EL (cell line): ENCODE results near the gene FAM120A.
A peak's percentile ranks its signal among the peaks of the same experiment; 100 is the strongest.
"Not testable (repeated sequence)": the region's sequence is repeated elsewhere in the genome, so short reads cannot be mapped to it uniquely, and the experiment has no call there.

Experiments used
- DNase-seq: peaks from one replicate; pipeline ENCODE4 v3.0.0-alpha.2; 2016

FAM120A gene

GRCh38 chr9:93450945-93451815, at the start of gene FAM120A:
FAM120A (plus strand) TSS chr9:93451685; CDS start chr9:93451916, 231 bp downstream.
- peak; percentile 82 for DNase-seq

DNA sequence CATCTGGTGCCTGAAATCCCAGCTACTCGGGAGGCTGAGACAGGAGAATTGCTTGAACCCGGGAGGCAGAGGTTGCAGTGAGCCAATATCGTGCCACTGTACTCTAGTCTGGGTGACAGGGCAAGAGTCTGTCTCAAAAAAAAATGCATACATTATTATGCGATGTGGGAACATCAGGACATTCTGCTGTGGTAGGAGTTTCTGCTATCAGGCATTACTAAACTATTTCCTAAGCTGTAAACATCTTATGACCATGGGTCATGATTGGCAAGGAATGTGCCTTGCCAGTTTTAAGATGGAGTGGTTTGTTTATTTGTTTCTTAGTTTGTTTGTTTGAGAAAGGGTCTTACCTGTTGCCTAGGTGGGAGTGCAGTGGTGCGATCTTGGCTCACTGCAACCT, 45.1 kb upstream of the FAM120A start:
- DNase-seq, result no peak

- DNase-seq, result no peak
Observed at GRCh38 chr9:93413530-93413929, 38.0 kb upstream of the FAM120A start.

DNA sequence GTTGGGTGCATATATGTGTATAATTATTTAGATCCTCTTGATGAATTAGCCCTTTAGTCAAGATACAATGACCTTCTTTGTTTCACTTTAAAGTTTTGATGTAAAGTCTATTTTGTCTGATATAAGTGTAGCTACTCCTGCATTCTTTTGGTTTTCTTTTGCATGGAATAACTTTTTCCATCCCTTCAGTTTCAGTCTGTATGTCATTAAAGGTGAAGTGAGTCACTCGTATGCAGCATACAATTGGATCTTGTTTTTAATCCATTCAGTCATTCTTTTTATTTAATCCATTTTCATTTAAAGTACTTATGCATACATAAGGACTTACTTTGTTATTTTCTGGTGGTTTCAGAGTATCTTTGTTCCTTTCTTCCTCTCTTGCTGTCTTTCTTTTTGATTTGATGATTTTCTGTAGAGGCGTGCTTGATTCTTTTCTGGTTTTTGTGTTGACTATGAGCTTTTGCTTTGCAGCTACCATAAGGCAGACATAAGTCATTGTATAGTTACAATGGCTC, 36.3 kb upstream of the FAM120A start:
- no peak for DNase-seq

GRCh38 chr9:93416530-93417235, 34.8 kb upstream of the FAM120A start:
- no peak for DNase-seq

GRCh38 chr9:93417538-93417937, 33.9 kb upstream of the FAM120A start:
- DNase-seq, result no peak

GRCh38 chr9:93419023-93419422, 32.5 kb upstream of the FAM120A start:
- no peak for DNase-seq

GRCh38 chr9:93422977-93423616, 28.4 kb upstream of the FAM120A start:
- no peak for DNase-seq

GRCh38 chr9:93427655-93428379, 23.7 kb upstream of the FAM120A start:
- DNase-seq, result no peak

DNA sequence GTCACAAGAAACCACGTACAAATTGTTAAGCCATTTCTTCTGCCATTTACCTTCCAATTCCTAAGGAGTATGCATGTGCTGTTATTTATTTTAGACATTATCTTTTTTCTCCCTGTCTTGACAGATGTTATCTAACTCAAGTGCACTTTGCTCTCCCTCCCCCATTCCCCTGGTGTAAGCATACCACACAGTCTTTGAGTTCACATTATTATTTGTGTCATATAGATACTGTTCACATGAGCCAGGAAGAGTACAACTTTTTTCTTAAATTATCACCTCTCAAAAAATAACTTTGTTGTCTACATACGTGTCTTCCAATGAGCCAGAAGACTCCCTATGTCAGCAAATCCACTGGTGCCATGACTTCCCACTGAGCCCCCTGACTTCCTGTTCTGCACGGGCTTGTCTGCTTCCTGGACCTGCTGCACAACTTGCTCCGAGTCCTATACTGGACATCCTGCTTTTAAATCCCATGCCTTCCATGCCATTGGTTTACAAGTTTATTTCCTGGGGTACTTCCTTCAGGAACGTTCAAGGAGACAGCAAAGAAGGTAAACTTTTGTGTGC, 19.9 kb upstream of the FAM120A start:
- no peak for DNase-seq

GRCh38 chr9:93432964-93433363, 18.5 kb upstream of the FAM120A start:
- no peak for DNase-seq

- no peak for DNase-seq
Observed at GRCh38 chr9:93434056-93434455, 17.4 kb upstream of the FAM120A start.

- no peak for DNase-seq
Observed at GRCh38 chr9:93435386-93435785, 16.1 kb upstream of the FAM120A start.

GRCh38 chr9:93436218-93436617, 15.3 kb upstream of the FAM120A start:
- DNase-seq, result no peak

GRCh38 chr9:93436655-93437407, 14.7 kb upstream of the FAM120A start:
- DNase-seq, result no peak

- DNase-seq, result no peak
Observed at GRCh38 chr9:93437996-93438395, 13.5 kb upstream of the FAM120A start.

GRCh38 chr9:93439301-93439700, 12.2 kb upstream of the FAM120A start:
- DNase-seq, result not testable (repeated sequence)

DNA sequence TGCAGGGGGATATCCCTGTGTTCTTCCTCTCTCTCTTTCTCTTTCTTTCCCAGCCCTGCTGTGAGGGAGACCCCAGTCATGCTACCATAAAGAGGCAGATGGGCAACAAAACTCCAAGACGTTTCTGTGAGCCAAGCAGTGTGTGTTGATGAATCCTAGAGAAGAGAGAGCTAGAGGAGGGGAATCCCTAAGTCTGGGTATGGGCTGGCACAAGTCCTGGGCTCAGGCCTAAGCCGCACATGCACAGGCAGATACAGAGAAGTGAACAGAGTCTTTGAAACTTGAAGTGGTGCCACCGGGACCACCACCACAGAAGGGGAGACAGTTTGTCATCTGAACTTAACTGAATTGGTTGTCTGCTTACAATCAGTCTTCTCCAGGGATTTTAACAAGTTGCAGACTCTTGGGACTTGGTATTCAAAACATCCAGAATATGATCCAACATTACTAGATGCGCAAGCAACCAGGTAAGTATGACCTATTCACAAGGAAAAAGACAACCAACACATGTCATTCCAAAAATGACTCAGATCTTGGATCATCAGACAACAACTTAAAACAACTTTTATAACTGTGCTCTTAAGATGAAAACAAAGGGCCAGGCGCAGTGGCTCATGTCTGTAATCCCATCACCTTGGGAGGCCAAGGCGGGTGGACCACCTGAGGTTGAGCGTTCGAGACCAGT, 10.4 kb upstream of the FAM120A start:
- DNase-seq, result no peak

DNA sequence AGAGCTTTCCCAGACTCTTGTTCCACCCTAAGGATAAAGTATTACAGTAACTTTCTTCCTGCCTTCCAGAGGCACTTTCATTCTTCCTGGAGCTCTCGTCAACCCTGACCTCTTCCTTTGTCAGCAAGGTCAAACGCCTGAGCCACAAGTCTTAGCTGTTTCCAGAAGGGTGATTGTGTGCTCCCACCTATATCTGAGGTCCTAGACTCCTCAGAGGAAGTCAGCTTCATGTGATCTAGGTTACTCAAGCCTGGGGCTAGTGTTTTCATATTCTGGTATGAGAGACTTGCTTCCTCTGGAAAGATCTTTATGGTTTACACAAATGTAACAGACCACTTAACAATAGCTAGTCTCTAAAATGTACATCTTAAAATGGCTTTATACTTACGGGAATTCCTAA, 5.4 kb upstream of the FAM120A start:
- DNase-seq, result no peak

GRCh38 chr9:93447655-93448054, 3.8 kb upstream of the FAM120A start:
- no peak for DNase-seq
